HG03025 (cell line): ENCODE measurements around the gene GABARAPL2.
A peak's percentile ranks its signal among the peaks of the same experiment; 100 is the strongest.
"Not testable (repeated sequence)": the region's sequence is repeated elsewhere in the genome, so short reads cannot be mapped to it uniquely, and the experiment has no call there.

Experiments used
- ATAC-seq: cut with Tn5 transposase; IDR thresholded peaks from one replicate; pipeline ENCODE4 v1.9.1; 2021; ENCODE audit warnings: mild to moderate bottlenecking, moderate library complexity; ENCODE audit not compliant: unreplicated experiment, low FRiP score

Gene GABARAPL2, protein sequence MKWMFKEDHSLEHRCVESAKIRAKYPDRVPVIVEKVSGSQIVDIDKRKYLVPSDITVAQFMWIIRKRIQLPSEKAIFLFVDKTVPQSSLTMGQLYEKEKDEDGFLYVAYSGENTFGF

DNA sequence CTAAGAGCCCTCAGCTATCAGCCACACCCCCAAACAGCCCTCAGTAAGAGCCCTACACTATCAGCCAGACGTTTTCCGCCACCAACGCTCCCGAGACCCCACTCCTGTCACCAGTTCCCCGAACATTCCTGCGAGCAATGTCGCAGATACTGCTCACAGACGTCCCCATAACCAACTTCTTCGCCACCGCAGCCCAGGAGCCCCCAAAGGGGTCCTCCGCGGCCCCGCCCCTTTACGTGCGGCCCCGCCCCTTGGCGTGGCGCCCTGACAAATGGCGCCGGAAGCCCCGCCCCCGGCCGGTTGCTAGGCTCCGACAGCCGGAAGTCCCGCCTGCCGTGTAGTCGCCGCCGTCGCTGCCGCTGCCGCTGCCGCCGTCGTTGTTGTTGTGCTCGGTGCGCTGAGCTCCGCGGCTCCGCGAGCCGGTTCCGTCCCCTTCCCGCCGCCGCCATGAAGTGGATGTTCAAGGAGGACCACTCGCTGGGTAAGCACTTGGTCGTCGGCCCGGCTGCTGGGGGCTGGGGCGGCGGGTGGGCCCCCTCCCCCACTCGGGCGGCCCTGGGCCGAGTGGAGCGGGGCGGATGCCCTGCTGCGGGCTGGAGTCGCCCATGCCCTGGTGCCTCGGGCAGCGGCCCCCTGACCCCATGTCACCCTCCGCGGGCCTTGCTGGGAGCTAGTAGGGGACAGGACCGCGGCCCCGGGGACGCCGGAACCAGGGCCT, at the start of gene GABARAPL2:
GABARAPL2 (plus strand) TSS at position 340 of the 718 bp plus-strand sequence; CDS start at position 448, 108 bp downstream.
- ATAC-seq: peak; percentile 60

DNA sequence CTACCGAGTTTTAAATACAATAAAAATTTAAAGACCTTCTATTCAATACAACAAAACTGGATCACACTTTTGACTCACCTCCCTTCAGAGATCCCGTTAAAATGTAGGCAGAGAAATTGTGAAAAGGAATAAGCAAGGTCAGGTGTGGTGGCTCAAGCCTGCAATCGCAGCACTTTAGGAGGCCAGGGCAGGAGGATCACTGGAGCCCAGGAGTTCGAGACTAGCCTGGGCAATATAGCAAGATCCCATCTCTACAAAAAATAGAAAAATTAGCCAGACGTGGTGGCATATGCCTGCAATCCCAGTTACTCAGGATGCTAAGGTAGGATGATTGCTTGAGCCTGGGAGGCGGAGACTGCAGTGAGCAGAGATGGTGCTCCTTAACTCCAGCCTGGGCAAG, 47.0 kb upstream of the GABARAPL2 start:
- no peak for ATAC-seq

DNA sequence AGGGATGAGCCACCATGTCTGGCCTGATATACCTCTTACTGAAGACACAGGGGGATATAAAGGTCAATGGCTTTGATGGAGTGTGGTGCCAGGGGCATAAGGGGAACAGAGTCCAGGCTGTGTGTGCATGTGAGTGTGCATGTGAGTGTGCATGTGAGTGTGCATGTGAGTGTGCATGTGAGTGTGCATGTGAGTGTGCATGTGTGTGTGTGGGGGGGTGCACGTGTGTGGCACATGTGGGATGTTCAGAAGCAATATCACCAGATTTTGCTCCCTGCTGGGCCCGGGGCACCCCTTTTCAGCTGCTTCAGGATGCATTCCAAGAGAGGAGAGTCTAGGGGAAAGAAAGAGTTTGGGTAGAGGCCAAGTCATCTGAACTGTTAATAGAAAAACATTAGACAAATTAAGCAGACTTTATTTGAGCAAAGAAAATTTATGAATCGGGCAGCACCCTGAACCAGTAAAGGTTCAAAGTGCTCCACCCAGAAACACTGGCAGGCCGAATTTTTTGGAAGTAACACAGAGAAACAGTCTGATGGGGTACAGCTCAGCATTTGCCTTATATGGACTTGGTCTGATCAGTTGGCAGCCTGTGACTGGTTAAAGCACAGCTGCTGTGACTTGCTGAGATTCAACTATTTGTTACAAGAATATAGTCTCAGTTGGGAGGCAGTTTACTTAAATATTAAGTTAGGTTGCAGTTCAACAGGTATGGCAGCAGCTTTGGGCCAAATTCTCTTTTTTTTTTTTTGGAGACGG, 40.0 kb upstream of the GABARAPL2 start:
- no peak for ATAC-seq

DNA sequence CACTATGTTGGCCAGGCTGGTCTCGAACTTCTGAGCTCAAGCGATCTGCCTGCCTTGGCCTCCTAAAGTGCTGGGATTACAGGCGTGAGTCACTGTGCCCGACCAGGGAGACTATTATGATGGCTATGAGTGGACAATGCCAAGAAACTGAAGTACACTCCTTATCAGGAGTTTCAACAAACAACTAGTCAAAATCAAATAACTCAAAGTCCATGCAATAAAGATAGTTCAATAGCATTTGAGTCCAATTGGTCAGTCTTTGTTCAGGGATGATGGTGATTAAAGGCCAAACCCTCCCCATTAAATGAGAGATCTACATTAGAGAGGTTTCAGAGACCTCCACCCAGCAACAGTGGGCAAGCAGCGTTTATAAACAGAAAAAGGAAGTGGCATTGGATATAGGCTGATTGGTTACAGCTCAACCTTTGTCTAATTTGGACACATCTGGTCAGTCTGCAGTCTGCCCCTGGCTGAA, 38.3 kb upstream of the GABARAPL2 start:
- no peak for ATAC-seq

DNA sequence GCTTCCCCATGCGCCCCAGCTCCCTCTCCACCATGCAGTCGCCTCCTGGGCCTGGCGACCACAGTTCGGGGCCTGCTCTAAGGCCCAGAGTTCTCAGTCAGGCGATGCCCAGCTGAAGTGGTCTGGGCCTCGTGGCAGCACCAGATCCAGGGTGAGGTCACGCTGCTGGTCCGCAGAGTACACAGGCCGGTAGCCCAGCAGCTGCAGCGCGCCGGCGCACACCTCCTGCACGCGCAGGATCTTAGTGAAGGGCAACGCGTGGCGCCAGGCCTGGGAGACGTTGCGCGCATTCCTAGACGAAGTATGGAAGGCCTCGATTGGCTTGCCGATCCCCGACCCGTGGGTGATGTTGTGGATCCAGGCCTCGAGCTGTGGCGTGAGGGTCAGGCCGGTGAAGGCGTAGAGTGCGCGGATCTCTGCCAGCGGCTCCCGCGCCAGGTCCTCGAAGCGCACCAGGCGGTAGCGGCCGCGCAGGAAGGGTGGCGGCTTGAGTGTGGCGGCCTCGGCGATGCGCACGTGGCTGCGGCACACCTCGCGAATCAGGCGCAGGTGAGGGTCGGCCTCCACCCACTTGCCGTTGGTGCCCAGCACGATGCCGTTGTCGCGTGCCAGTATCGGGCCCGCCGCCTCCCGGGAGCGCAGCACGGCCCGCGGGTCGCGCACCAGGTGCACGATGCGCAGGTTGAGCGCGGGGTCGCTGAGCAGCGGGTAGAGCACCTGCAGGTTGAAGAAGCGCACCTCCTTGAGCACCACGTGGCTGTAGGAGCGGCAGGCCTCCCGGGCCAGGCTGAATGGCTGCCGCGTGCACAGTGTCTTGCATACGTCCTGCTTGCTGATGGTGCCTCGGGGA, 36.9 kb upstream of the GABARAPL2 start:
- ATAC-seq: no peak

DNA sequence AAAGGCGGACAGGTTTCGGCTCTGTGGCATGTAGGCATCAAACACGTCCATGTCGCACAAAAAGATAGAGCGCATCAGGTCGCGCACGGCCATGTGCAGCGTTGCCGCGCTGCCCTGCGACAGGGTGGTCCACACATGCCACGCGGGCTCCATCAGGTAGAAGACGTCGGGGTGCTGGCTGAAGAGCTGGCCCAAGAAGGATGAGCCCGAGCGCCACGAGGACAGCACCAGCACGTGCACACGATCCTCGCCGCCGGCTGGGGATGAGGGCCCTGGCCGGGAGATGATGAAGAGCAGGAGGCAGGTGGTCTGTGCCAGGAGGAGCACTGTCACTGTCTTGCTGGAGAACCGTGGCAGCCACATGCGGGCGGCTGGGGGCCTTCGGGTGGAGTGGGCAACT, 36.2 kb upstream of the GABARAPL2 start:
- ATAC-seq: no peak

DNA sequence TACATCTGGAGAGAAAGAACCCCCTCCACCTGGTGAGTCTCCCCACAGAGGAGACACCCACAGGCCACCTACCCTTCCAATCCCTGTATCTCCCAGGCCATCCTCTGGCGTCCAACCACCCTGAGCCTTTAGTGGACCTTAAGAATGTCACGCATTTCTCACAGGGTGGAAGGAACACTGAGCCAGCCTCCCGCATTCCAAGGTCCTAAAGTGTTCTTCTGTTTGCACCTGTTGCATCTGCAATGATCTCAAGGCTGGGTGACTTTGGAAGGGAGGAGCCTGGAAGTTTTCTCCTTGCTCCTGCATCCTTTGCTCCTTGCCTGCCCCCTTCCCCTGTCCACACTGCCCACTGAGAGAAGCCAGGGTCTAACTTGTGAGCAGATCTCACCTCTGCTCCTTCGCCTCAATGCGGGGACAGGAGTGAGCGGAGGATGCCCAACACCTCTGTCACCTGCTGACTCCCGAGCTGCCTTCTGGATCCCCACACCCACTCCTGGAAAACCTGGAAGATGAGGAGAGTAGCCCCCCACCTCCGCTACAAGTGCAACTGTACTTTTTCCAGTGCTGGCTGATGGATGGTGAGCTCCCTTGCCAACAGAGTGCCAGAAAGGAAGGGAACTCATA, 33.9 kb upstream of the GABARAPL2 start:
- ATAC-seq: no peak

DNA sequence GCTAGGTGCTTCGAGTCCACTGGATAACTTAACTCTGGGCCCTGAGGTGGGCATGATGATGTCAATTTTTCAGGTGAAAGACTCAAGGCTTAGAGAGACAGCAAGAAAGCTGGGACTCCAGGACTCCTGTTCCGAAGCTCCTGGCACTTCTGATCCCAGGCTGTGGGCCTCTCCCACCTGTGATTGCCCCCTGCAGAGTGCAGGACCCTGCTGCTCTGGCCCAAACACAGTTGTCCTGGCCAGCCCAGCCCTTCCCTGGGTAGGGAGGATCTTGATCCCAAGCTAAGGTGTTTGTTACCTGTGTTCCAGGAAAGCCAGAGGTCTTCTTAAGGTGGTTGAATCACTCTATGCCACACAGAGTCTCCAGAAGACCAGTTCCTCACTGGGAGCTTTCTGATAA, 33.4 kb upstream of the GABARAPL2 start:
- no peak for ATAC-seq

DNA sequence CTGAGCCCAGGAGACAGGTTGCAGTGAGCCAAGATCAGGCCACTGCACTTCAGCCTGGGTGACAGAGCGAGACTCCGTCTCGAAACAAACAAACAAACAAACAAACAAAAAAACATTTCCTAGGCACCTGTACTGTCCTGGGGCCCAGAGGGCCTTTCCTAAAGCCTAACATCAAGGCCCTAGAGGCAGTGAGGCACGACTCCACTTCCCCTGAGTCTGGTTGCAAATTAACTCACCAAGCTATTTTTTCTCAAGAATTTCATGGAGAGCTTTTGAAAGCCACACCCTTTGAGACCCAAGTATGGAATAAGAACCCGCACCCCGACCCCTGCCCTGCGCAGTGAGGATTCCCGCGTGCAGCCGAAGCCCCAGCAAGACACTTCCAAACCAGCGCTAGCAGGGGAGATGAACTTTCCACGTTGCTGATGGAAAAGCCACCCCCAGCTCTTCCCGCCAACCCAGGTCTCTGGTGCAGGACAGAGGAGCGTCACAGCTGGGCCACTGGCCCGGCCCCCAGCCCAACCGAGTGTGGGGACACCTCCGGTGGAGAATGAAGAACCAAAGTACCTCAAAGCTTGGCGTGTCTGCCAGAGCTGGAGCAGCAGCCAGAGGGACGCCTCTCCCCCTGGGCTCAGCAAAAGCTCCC, 31.5 kb upstream of the GABARAPL2 start:
- no peak for ATAC-seq

DNA sequence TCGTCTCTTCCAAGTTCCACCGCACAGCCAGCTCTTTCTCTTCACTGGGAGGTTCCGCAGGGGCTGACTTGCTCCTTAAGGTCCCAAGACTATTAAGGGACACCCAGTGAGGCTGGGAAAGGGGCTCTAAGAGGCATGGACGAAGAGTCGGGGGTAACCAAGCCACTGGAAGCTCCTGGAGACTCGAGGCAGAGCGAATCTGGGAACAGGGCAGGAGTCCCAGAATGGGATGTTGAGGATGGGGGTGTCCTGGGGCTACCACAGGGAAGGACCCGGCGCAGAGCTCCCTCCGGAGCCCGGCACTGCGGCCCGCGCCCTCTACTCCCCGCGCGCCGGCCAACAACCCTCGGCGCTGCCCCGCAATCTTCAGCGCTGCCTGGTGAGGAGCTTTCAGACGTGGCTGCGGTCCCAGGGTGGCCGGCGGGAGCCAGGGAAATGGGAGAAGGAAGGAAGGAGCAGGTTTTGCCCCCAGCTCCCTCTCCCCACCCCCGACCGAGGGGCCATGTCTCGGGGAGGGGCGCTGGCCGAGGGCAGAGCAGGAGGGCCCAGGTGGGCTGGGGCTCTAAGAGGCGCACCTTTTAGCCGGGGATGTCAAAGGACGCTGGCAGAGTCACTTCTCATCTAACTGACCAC, 30.9 kb upstream of the GABARAPL2 start:
- no peak for ATAC-seq

DNA sequence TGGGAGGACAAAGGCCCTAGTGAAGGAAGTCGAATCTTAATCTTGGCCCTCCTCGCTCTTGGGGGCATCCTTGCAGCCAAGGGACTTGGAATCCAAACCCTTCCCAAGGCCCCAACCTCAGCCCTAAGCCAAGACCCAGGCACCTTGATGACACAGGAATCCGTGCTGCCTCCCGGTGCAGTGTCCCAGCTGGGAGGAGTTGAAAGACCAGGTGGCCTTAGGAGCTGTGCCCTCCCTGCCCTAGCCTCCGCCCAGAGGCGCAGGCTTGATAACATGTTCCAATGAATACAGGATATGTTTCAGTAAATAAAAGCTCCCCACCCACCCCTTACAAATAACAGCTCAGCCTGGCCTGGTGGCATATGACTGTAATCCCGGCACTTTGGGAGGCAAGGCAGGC, 30.3 kb upstream of the GABARAPL2 start, which contains the start of gene CHST5:
CHST5 (minus strand) TSS at position 208 of the 400 bp plus-strand sequence. CDS start 5,724 bp downstream, outside the sequence.
- ATAC-seq: no peak

DNA sequence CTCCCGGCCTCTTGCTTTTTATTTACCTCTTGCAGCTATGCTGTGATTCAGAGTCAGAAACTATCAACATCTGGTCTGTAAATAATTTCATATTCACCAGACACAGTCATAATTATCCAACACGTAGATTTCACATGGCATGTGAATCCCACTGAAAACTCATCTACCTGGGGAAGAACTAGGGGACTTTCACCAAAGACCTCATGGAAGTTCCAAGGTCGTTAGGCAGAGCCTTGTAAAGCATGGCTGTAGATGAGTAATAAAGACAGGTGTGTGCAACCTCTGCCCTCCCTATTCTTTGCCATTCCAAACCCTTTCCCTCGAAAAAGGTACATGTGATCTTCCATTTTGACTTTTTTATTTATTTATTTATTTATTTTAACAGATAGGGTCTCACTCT, 28.4 kb upstream of the GABARAPL2 start:
- ATAC-seq: no peak

DNA sequence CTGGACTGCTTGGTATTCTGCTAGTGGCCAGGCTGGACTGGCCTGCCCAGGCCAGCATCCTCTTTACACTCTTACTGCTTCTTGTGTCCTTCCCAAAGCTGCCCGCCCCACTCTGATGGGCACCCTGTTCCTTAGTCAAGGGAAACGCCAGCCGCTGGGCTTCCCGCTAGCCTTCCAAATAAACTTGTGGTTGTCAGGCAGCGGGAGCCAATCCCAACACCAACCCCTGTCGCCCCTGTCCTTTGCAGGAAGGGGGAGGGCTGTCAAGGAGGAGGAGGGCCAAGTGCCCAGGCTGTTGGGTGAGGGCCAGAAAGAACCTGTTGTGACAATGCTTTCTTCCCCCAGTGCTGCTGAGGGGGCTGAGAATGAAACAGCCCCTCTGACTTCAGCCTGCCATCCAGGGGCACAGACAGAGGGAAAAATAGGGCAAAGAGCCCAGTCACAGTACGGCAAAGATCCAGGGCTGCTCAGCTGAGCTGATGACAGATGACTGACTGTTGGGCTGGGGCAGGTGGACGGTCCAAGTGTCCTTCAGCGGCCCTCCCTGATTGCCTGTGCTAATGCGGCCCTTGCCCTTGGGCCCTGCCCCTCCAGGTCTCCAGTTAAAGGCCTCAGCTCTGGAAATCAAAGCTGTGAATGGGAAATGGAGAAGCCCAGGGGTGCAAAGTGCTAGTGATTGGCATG, 27.2 kb upstream of the GABARAPL2 start:
- ATAC-seq: not testable (repeated sequence)

DNA sequence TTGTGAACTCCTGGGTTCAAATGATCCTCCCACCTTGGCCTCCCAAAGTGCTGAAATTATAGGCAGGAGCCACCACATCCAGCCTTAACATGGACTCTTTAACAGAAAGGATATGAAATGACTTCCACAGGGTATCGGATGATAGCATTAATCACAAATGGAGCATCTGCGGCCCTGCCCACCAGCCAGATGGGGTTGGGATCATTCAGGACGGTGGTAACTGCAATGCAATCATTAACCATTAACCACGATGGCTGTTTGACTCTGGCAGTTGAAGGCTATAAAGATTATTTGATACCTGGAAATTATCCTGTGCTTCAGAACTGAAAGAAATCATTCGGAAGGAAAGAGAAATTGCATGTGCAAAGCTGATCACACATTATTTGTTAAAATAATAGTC, 24.9 kb upstream of the GABARAPL2 start:
- ATAC-seq: no peak

DNA sequence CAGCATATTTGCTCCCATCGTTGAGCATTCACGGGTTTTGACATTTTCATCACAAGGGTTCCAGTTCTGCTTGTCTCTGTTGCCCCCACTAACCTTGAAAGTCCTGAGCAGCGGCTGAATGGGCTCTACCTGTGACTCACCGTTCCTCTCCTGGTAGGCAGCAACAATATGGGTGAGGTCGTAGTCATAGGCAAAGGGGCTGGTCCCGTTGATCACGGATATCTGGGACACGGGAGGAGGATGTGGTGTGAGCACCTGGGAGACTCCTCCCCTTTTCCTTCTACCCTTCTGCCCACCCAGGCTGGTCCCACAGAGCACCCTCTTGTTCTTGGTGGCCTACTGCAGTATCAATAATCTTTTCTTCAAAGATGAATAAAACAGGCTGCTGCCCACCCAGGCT, 23.7 kb upstream of the GABARAPL2 start:
- not testable (repeated sequence) for ATAC-seq

DNA sequence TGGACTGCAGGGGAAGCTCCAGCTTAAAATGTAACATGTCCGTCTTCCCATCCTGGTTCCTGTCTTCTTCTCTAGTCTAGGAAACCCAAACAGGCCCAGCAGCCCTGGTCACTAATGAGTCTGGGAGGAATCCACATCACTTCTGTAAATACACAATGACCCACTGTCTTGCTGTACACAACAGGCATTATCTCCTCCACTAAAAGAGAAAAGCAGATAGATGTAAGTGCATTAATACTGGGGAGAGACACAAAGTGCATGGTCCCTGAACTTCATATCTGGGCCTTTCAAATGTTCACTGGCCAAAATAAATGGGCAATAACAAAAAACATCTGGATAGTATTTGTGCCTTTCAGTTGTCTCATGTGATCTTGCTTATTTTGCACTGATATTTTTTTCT, 20.3 kb upstream of the GABARAPL2 start:
- ATAC-seq: not testable (repeated sequence)

DNA sequence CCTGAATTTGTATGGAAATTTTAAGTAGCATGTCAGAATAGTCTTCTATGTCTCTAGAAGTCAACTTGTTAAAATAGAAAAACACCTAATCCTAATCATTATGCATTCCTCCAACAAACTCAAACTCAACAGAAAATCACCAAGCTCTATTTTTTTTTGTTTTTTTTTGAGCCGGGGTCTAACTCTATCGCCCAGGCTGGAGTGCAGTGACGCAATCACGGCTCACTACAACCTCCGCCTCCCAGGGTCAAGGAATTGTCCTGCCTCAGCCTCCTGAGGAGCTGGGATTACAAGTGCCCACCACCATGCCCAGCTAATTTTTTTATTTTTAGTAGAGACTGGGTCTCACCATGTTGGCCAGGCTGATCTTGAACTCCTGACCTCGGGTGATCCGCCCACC, 19.9 kb upstream of the GABARAPL2 start:
- no peak for ATAC-seq

DNA sequence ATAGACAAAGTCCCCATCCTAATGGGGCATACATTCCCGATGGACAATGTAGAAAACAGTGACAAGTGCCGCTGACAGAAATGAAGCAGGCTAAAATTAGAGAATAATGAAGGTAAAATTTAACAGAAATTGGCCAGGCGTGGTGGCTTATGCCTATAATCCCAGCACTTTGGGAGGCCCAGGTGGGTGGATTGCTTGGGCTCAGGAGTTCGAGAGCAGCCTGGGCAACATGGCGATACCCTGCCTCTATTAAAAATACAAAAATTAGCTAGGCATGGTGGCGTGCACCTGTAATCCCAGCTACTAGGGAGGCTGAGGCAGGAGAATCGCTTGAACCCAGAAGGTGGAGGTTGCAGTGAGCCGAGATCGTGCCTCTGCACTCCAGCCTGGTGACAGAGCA, 17.7 kb upstream of the GABARAPL2 start:
- ATAC-seq: not testable (repeated sequence)
